ENCODE data around the gene PRSS33.

DNA sequence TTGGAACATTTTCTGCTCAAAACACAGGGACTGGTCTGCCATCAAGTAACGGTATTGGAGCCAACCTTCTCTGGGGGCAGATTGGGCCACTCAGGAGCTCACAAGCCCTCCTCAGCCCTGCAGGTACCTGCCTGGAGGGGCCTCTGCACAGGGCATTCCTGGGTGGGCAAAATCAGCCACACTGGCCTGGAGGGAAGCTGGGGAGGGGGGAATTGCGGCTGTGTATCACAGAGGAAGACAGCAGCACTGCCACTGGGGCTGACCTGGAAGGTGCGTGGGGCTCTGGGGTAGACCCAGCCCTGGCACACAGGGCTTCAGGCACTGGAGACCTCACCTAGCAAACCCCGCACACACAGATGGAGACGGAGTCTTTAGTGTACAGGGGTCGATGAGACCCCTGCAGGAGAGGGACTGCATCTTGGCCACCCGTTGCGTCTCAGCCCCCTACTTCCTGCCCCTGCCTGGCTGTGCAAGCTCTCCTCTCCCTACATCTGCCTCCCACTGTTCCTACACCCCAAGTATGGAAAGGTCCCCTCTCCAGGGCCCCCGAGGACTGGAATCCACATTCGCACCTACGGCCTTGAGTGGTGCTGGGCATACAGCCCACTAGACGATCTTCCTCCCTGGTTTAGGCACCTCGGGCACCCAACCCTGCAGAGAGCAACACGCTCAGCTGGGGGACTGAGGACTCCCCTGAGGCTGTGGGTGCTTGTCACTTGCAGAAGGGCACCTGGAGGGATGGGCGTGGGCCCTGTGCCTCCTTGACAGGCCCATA lies 42.1 kb downstream of the PRSS33 start:
- TF ChIP-seq POLR2A (IDR thresholded peaks at IDR 0.05; ENCODE audit: low read length) (no peak), GATA1 (IDR thresholded peaks at IDR 0.05; ENCODE audit: low read depth, low read length) (no peak)

Data from erythroblast (primary cell).